Peyer's patch (tissue), 4 donors: ENCODE data around the gene PPP1CA. TPM values are rescaled to one million over a fixed set of nuclear protein-coding genes. Genes with fewer than 3 reads are reported as not detected.

Experiments used
- DNase-seq, 3 donors: peaks; one replicate each; pipeline ENCODE4 v3.0.0-alpha.2; 2017 to 2019
- H3K27ac ChIP-seq, 4 donors: fragments of 200-600 bp; sonication (generic); one replicate each; pipeline ENCODE4 v1.5.1; 2016 to 2019
- H3K27me3 ChIP-seq, 2 donors: fragments of 200-600 bp; sonication (generic); one replicate each; pipeline ENCODE4 v1.5.1; 2019
- H3K36me3 ChIP-seq, 3 donors: fragments of 200-600 bp; sonication (generic); one replicate each; pipeline ENCODE4 v1.5.1; 2016 to 2019
- H3K4me1 ChIP-seq, 4 donors: fragments of 200-600 bp; sonication (generic); one replicate each; pipeline ENCODE4 v1.5.1; 2016 to 2019
- H3K4me3 ChIP-seq, 4 donors: fragments of 200-600 bp; sonication (generic); 1 replicate in 3 of 4; 2 replicates in 1 of 4; pipeline ENCODE4 v1.5.1; 2016 to 2019; ENCODE audit warnings: mild to moderate bottlenecking in 1 of 4
- H3K9me3 ChIP-seq, 4 donors: fragments of 200-600 bp; sonication (generic); one replicate each; pipeline ENCODE4 v1.5.1; 2016 to 2019; ENCODE audit warnings: mild to moderate bottlenecking in 1 of 4
- CTCF ChIP-seq, 6 experiments: fragments of 450-650 bp in 4 of 6; fragments of 200-600 bp in 2 of 6; sonication (generic) in 1 of 6; IDR thresholded peaks; one replicate each; pipeline ENCODE4 v1.5.1; 2017 to 2019; ENCODE audit warnings: antibody characterized with exemption in 6 of 6, mild to moderate bottlenecking in 3 of 6, moderate library complexity in 1 of 6
- POLR2A ChIP-seq, 2 donors: fragments of 450-650 bp; IDR thresholded peaks; one replicate each; pipeline ENCODE4 v1.5.1; 2017; ENCODE audit warnings: antibody characterized with exemption in 2 of 2, mild to moderate bottlenecking in 2 of 2, moderate library complexity in 2 of 2
- total RNA-seq, 4 donors: library from RNA; depleted of rRNA; stranded (reverse); fragments of >200 nt; gene quantifications; one replicate each; pipeline ENCODE4 v1.1.0, GENCODE V29; 2016

PPP1CA gene
- total RNA-seq, result 100 to 1,000 TPM; 156 to 213 (median 177) TPM

DNA sequence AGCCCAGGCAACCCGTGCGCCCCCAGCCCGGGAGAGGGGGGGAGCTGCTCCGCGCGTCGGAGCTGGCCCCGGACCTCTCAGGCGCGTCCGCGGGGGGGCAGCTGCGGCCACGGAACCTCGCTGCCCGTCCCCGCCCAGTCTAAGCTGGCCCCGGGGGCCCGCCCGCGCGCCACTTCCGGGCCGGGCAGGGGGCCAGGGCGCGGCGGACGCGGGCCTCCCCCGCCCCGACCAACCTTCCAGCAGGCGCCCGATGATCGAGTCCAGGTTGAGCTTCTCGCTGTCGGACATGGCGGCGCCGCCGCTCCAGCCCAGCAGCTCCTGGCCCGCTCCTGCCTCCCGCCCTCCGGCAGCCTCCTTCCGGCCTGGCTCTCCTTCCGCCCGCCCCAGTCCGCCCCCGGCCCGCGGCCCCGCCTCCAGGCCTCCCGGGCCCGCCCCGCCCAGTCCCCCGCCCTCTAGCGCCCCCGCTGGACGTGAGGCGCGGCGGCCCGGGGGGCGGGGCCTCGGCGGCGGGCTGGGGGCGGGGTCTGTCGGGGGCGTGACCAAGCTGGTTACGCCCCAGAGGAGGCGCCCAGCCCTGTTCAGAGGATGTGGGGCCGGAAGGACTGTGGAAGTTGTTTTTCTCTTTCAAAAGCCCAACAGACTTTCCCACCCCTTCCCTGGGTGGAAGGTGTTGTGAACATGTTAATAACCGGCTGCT is at the start of gene PPP1CA:
PPP1CA (minus strand) TSS at position 364 of the 697 bp plus-strand sequence; CDS start at position 288, 76 bp downstream.
- Histone ChIP-seq H3K4me1 (peaks cover 0 to 48% (median 40%) of the 10 kb centered on the region in 4 donors), H3K27me3 (no peaks in the 10 kb centered on the region), H3K36me3 (peaks cover 0 to 33% (median 0%) of the 10 kb centered on the region in 3 donors), H3K27ac (peak within 1 kb of the TSS; percentile 91 to 98 (median 95)), H3K4me3 (peak within 1 kb of the TSS; percentile 81 to 97 (median 88)), H3K9me3 (no peaks in the 10 kb centered on the region)
- TF ChIP-seq POLR2A (IDR thresholded peaks at IDR 0.05) (peak; percentile 81 to 85), CTCF (IDR thresholded peaks at IDR 0.05) (peak; percentile 15 to 76 (median 45))
- peak; percentile 87 to 96 (median 96) for DNase-seq

DNA sequence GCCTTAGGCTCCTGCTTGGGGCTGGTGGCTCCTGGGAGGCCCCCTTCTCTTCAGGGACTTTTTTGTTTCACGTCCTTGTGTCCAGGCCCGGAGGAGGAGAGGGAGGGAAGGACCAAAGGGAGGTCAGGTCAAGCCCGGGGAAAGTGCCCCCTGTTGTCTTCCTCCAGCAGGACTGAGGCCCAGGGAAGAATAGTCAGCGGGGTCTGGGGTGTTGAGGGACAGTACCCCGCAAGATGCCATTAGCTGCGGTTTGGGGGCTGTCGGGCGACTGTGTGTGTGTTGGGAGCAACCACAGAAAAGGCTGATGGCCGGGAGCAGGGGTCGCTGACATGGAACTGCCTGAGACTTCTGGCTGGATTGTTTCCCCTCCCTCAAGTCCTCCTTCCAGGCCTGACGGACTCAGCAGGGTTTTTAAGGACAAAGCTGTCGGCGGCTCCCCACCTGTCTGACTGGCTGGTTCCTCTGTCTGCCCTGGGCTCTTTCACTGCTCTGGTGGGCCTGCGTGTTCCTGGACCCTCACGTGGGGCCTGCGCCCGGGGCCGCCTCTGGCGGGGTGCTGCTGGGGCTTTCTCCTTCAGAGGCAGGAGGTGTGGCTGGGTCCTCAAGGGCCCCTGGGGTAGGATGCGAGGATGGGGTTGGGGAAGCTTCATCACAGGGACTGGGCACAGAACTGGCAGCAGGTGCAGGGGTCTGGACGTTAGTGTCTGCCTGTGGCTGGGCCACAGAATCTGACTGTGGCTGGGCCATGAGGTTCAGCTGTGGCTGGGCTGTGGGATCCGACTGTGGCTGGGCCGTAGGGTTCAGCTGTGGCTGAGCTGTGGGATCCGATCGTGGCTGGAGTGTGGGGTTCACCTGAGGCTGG is 49.4 kb upstream of the PPP1CA start:
- Histone ChIP-seq H3K4me1 (peaks cover 0 to 21% (median 9%) of the 10 kb centered on the region in 4 donors), H3K27ac (no peak overlapping the region), H3K9me3 (no peaks in the 10 kb centered on the region), H3K4me3 (no peak overlapping the region), H3K27me3 (no peaks in the 10 kb centered on the region), H3K36me3 (no peaks in the 10 kb centered on the region)
- no peak for DNase-seq
- TF ChIP-seq POLR2A (IDR thresholded peaks at IDR 0.05), result no peak
- TF ChIP-seq CTCF (IDR thresholded peaks at IDR 0.05), result no peak

DNA sequence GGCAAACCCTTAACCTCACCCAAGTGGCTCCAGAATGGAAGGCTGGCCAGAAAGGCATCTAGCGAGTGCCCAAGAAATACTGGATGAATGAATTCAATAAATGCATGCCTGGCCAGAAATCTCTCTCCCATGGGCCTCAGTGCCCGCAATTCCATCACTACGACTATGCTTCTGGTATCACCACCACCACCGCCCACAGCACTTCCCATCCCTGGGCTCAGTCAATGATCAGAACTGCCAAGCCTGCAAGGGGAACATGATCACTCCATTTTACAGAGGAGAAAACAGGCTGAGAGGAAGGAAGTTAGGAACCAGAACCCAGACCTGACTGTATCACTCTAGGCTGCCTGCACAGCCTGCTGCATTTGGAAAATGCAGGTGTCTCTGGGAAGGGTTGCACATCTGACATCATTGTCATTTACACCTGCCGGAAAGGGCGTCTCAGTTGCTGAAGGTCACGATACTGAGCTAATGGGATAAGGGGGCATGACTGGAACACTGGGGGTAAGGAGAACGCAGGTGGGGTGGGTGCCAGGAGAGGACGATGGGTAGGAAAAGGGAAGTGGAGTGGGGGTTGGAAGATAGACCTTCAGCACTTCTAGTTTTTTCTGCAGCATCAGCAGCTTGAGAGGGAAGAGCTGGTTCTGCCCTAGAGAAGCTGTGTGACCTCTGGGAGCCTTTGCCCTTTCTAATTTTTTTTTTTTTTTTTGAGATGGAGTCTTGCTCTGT is 47.6 kb upstream of the PPP1CA start:
- no peak for DNase-seq
- no peak overlapping the region for H3K4me3 ChIP-seq
- no peaks in the 10 kb centered on the region for H3K27me3 ChIP-seq
- H3K4me1 ChIP-seq, result peaks cover 0 to 33% (median 25%) of the 10 kb centered on the region in 4 donors
- H3K9me3 ChIP-seq, result no peaks in the 10 kb centered on the region
- TF ChIP-seq POLR2A (IDR thresholded peaks at IDR 0.05) (no peak), CTCF (IDR thresholded peaks at IDR 0.05) (no peak)
- peak overlapping the region in 1 of 4 donors; percentile 5 for H3K27ac ChIP-seq
- no peaks in the 10 kb centered on the region for H3K36me3 ChIP-seq

- H3K4me3 ChIP-seq, result no peak overlapping the region
- no peaks in the 10 kb centered on the region for H3K27me3 ChIP-seq
- no peaks in the 10 kb centered on the region for H3K9me3 ChIP-seq
- no peak for DNase-seq
- no peak overlapping the region for H3K27ac ChIP-seq
- H3K4me1 ChIP-seq, result peaks cover 0 to 34% (median 28%) of the 10 kb centered on the region in 4 donors
- no peaks in the 10 kb centered on the region for H3K36me3 ChIP-seq
- TF ChIP-seq CTCF (IDR thresholded peaks at IDR 0.05) (no peak), POLR2A (IDR thresholded peaks at IDR 0.05) (no peak)
These were observed 46.6 kb upstream of the PPP1CA start for GRCh38 chr11:67448220-67448609.

DNA sequence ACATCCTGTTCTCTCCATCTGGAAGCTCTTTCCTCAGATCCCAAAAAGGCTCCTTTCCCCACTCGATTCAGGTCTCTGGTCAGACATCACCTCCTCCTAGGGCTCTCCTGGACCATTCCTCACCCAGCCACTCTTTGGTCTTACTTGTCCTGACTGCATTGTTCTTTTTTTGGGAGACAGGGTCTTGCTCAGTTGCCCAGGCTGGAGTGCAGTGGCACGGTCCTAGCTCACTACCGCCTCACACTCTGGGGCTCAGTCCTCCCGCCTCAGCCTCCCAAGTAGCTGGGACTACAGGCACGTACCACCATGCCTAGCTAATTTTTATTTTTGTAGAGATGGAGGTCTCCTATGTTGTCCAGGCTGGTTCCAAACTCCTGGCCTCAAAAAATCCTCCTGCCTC is 43.9 kb upstream of the PPP1CA start:
- no peak for DNase-seq
- Histone ChIP-seq H3K9me3 (no peaks in the 10 kb centered on the region), H3K27me3 (no peaks in the 10 kb centered on the region), H3K27ac (peak overlapping the region in 3 of 4 donors; percentile 43 to 99 (median 58)), H3K4me1 (peaks cover 0 to 50% (median 46%) of the 10 kb centered on the region in 4 donors), H3K36me3 (peaks cover 0 to 15% (median 0%) of the 10 kb centered on the region in 3 donors), H3K4me3 (no peak overlapping the region)
- TF ChIP-seq CTCF (IDR thresholded peaks at IDR 0.05), result no peak
- no peak for TF ChIP-seq POLR2A (IDR thresholded peaks at IDR 0.05)
